OCI-M2 (cell line): ENCODE data around the gene THSD4.
"Not testable (repeated sequence)": the region's sequence is repeated elsewhere in the genome, so short reads cannot be mapped to it uniquely, and the experiment has no call there.

Experiments used
- DNase-seq: peaks from one replicate; lab custom pipeline; 2025; ENCODE audit not compliant: unreplicated experiment; lab: John Stamatoyannopoulos, UW

THSD4 gene

GRCh38 chr15:71252044-71252739 lies 136.9 kb downstream of the THSD4 start:
- DNase-seq, result no peak

GRCh38 chr15:71252740-71253047 lies 137.4 kb downstream of the THSD4 start:
- no peak for DNase-seq

GRCh38 chr15:71254491-71254890 lies 139.2 kb downstream of the THSD4 start:
- no peak for DNase-seq

- no peak for DNase-seq
These were observed 141.8 kb downstream of the THSD4 start for GRCh38 chr15:71256934-71257664.

- DNase-seq, result no peak
These were observed 144.6 kb downstream of the THSD4 start for GRCh38 chr15:71259866-71260265.

GRCh38 chr15:71261418-71261817 lies 146.1 kb downstream of the THSD4 start:
- no peak for DNase-seq

GRCh38 chr15:71261909-71262308 lies 146.6 kb downstream of the THSD4 start:
- DNase-seq, result no peak

- DNase-seq, result no peak
These were observed 147.3 kb downstream of the THSD4 start for GRCh38 chr15:71262599-71262998.

- DNase-seq, result not testable (repeated sequence)
These were observed 150.3 kb downstream of the THSD4 start for GRCh38 chr15:71265606-71266005.

GRCh38 chr15:71271327-71271726 lies 156.1 kb downstream of the THSD4 start:
- DNase-seq, result no peak

- no peak for DNase-seq
These were observed 157.7 kb downstream of the THSD4 start for GRCh38 chr15:71272932-71273331.

GRCh38 chr15:71273731-71274447 lies 158.6 kb downstream of the THSD4 start:
- no peak for DNase-seq

GRCh38 chr15:71274448-71274798 lies 159.2 kb downstream of the THSD4 start:
- DNase-seq, result no peak

- DNase-seq, result no peak
These were observed 159.8 kb downstream of the THSD4 start for GRCh38 chr15:71275098-71275497.

GRCh38 chr15:71275566-71276335 lies 160.5 kb downstream of the THSD4 start:
- DNase-seq, result no peak

GRCh38 chr15:71276336-71276665 lies 161.0 kb downstream of the THSD4 start:
- no peak for DNase-seq

GRCh38 chr15:71278989-71279756 lies 163.9 kb downstream of the THSD4 start:
- DNase-seq, result no peak

- DNase-seq, result no peak
These were observed 164.5 kb downstream of the THSD4 start for GRCh38 chr15:71279757-71280141.

- DNase-seq, result no peak
These were observed 164.9 kb downstream of the THSD4 start for GRCh38 chr15:71280206-71280605.

GRCh38 chr15:71281256-71281655 lies 166.0 kb downstream of the THSD4 start:
- no peak for DNase-seq

GRCh38 chr15:71282076-71282475 lies 166.8 kb downstream of the THSD4 start:
- DNase-seq, result no peak
